Activated CD8-positive, alpha-beta memory T cell treated with anti-CD3 and anti-CD28 coated beads, Interleukin-2, amount 50 U/mL, for 4 hours (primary cell): ENCODE data around the gene ZDHHC5.
"Not testable (repeated sequence)": the region's sequence is repeated elsewhere in the genome, so short reads cannot be mapped to it uniquely, and the experiment has no call there.

Experiments
- DNase-seq: peaks from one replicate; pipeline ENCODE4 v3.0.0-alpha.2; 2020

The ZDHHC5 gene

GRCh38 chr11:57644748-57645688 is 22.9 kb upstream of the ZDHHC5 start:
- DNase-seq = peak; percentile 87

DNA sequence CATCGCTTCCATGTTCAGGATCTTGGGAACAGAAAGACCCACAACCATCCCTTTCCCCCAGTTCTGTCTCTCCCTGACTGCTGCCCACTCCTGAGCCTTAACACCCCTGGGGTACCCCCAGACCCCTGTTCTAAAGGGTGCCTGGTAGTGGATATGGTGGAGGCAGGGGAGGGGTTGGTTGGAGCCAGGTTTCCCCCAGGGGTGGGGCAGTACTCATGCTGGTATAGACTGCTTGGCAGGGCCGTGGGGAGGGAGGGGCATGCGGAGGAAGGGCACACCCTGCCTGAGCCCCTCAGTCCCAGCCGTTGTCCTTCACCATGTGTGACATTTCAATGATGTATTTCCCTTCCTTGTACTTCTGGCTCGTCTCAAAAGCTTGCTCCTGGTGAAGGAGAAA is 22.2 kb upstream of the ZDHHC5 start:
- DNase-seq = no peak

DNA sequence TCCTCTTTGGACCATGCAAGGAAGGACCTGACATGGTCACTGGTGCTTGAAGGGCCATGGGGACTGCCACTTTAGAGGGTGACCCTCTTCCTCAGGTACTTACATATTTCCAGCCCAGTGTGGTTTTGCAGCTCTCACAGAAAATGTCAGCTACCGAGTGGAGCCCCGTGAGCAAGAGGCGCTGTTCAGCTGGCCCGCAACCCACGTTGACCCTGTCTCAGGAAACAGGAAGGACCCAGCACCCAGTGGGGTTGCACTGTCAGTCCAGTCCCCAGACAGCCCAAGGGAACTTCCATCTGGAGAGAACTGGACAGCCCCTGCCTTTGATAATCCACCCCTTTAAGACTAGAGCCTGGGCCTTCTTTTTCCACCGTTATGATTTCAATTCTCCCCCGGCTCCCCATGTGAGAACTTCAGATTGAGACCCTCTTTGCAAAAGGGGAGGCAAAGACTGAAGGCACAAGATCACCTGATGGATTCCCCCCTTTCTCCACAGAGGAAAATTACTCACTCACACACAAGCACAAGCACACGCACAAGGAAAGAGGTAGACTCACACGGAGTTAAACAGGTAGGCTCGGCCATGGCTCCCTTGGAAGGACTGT is 21.6 kb upstream of the ZDHHC5 start:
- no peak for DNase-seq

GRCh38 chr11:57646799-57647303 is 21.1 kb upstream of the ZDHHC5 start:
- DNase-seq = no peak

GRCh38 chr11:57647372-57647771 is 20.5 kb upstream of the ZDHHC5 start:
- DNase-seq = no peak

DNA sequence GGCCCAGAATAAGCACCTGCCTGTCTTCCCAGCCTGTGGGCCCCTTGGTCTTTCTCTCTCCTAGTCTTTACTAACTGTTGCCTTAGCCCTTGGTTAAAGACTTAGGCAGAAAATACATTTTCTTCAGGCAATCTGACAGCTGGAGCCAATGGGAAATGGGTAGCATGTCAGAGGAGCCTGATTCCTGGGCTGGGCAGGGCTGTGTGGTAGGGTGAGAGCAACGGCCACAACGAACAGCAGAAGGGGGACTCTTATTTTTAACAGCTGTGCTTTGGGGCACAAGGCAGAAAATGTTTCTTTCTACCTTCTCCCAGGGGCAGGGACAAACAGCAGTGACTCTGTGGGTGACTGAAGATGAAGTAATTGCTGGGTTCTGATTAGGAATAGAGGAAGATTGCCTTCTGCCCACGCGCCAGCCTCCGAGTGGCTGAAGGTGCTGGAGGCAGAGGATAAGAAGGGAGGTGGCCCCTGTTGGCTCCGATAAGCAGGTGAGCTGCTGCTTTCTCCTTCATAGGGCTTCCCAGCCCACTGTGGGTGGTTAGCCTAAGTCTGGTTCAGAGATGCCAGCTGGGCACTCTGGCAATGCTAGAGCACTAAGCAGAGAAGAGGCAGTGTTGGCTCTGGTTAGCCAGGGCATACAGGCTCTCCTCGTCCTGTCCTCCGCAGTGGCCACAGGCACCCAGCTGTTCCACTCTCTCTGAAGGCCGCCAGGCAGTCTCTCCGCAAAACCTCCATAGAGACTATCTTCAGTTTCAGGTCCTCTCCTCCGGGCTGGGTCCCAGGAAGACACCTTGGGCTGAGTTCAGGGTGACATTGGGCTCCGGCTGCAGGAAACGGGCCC is 19.7 kb upstream of the ZDHHC5 start:
- DNase-seq = no peak

GRCh38 chr11:57648801-57649735 is 18.8 kb upstream of the ZDHHC5 start:
- DNase-seq = no peak

GRCh38 chr11:57649826-57650738 is 17.8 kb upstream of the ZDHHC5 start, which contains the start of gene YPEL4:
Gene YPEL4 (minus strand): TSS chr11:57649912. CDS start chr11:57647107, 2,805 bp downstream.
- peak; percentile 68 for DNase-seq

- no peak for DNase-seq
Measured at GRCh38 chr11:57650739-57651090, 17.2 kb upstream of the ZDHHC5 start.

- no peak for DNase-seq
Measured at GRCh38 chr11:57651408-57651807, 16.5 kb upstream of the ZDHHC5 start.

- not testable (repeated sequence) for DNase-seq
Measured at GRCh38 chr11:57652230-57652629, 15.7 kb upstream of the ZDHHC5 start.

DNA sequence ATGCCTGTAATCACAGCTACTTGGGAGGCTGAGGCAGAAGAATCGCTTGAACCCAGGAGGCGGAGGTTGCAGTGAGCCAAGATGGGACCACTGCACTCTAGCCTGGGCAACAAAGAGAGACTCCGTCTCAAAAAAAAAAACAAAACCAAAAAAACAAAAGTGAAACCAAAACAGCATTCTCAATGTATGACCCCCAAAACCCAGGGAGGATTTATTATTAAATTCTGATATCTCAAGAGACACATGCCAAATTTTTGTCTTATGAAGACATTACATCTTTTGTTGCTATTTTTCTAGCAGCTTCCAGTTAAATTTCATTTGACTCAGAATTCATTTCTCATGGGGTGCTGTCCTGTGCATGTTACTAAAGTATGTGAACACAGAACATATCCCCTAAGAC is 15.3 kb upstream of the ZDHHC5 start:
- no peak for DNase-seq

DNA sequence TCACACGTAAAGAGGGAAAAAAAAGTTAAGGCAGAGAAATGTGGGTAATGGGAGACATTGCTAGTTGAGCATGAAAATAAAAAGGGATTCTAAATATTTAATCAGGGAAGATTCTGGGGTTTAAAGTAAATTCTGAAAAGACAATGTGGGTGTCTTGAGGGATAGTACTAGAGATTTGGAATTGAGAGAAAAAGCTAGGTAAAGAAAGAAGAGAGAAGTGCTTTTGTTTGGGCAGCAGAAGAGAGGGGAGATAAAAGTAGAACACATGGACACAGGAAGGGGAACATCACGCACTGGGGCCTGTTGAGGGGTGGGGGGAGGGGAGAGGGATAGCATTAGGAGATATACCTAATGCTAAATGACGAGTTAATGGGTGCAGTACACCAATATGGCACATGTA is 14.8 kb upstream of the ZDHHC5 start:
- no peak for DNase-seq

DNA sequence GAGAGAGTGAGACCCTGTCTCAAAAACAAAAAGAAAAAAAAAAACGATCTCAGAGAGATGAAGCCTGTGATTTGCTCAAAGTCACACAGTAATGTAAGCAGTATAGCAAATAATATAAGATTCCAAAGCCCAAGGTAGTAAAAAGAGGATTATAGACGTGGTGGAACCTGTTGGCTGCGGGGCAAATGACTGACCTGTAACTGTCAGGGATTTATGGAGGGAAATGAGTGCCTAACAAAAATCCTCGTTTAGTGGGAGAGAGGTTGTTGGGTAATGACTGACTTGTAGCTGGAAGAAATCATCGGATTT is 11.1 kb upstream of the ZDHHC5 start:
- no peak for DNase-seq

- peak; percentile 99 for DNase-seq
Measured at GRCh38 chr11:57657194-57658022, 10.5 kb upstream of the ZDHHC5 start, which contains the start of gene CLP1. Gene CLP1 (plus strand): TSS chr11:57657762. CDS start chr11:57659477, 1,715 bp downstream.

DNA sequence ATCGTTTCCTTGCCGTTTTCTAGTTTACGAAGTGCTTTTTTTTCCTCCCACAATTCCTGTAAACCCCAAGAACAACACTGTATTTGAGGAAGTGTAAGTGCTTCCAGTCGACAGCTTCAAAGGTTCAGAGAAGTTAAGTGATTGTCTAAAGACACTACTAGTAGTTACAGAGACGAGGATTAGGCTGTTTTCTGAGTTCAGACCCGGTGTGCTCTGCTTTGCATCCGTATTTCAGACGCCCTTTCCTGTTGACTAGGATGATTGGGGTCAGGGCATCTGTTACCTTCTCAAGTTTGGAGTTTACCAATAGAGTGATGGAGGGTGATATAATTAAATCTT is 9.9 kb upstream of the ZDHHC5 start:
- no peak for DNase-seq

GRCh38 chr11:57659669-57660068 is 8.2 kb upstream of the ZDHHC5 start:
- DNase-seq = no peak

GRCh38 chr11:57662893-57663292 is 5.0 kb upstream of the ZDHHC5 start:
- no peak for DNase-seq

- DNase-seq = no peak
Measured at GRCh38 chr11:57663975-57664374, 3.9 kb upstream of the ZDHHC5 start.

DNA sequence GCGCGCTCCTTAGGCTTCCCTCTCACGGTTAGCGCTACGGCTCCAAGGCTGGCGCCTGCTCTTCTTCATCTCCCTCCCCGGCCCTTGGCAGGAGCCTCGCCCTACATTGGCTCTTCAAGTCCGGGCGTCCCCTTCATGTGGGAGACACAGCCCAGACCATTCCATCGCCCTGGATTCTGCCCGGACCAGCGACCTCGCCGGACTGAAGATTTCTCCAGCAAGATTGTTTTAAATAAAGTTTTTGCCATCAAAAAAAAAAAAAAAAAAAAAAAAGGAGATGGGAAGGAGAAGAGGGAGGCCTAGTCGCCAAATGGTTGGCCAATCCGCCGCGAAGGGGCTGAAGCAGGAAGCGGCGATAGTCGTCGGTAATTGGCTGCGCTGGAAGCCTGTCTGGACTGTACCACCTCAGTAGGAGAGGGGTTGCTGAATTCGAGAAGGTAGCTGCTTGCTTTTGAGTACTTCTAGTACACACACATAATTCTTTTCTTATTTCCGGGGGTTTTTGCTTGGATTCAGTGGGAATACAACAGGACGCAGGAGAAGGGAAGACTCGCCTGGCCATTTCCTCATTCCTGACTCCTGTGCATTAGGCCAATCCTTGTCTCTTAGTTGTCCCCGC is 688 bp upstream of the ZDHHC5 start:
- DNase-seq = peak; percentile 88
